Kidney epithelial cell (primary cell): Measurements from ENCODE around the gene WDR90. TPM values are rescaled to one million over a fixed set of nuclear protein-coding genes. Genes with fewer than 3 reads are reported as not detected.

Source experiments
- DNase-seq: peaks from one replicate; pipeline ENCODE4 v3.0.0-alpha.2; 2010; ENCODE audit warnings: low read depth
- H3K27me3 ChIP-seq: 2 replicates; pipeline ENCODE4 v1.6.0; 2011; ENCODE audit warnings: low read length; ENCODE audit not compliant: control insufficient read depth, insufficient read depth
- H3K36me3 ChIP-seq: 2 replicates; pipeline ENCODE4 v1.5.1; 2011; ENCODE audit warnings: low read length; ENCODE audit not compliant: control insufficient read depth, insufficient read depth
- H3K4me3 ChIP-seq: 2 replicates; pipeline ENCODE4 v1.5.1; 2011; ENCODE audit warnings: low read depth, mild to moderate bottlenecking, control low read depth, low read length
- total RNA-seq: library from RNA; depleted of rRNA; stranded (reverse); fragments of >200 nt; gene quantifications from 2 replicates; pipeline ENCODE4 v1.2.3, GENCODE V29; 2015
- TF ChIP-seq, protein P1 (sequence below): IDR thresholded peaks from 2 replicates; pipeline ENCODE4 v1.5.1; 2011; ENCODE audit warnings: mild to moderate bottlenecking, moderate library complexity, low read length, control low read depth, inconsistent platforms; ENCODE audit not compliant: insufficient read depth, poor library complexity, severe bottlenecking

WDR90 gene
- total RNA-seq, 1 donor from 2014 or later = 17.0 TPM

DNA sequence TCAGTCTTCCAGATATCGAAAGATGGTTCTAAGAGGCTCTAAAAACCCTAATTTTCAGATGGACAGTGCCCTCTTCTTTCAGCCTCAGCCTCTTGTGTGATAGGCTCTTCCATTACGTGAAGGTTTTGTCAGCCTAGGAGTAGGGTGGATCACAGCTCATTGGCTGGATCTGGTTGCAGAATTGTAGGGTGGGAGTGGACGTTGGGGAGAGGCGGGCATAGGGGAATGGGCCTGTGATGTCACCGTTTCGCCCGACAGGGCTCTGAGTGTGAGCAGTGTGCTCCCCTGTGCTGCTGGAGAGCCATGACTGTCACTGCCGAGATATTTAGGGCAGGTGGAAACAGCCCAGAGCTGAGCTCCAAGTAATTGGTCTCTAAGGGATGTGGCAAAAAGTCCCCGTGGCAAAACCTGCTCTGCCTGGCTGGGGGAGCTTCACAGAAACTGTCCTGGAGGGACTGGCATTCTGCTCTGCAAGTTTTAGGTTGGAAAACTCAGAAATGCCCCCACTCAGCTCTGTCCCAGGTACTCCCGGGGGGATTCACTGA is 24.6 kb upstream of the WDR90 start:
- TF ChIP-seq, protein P1, sequence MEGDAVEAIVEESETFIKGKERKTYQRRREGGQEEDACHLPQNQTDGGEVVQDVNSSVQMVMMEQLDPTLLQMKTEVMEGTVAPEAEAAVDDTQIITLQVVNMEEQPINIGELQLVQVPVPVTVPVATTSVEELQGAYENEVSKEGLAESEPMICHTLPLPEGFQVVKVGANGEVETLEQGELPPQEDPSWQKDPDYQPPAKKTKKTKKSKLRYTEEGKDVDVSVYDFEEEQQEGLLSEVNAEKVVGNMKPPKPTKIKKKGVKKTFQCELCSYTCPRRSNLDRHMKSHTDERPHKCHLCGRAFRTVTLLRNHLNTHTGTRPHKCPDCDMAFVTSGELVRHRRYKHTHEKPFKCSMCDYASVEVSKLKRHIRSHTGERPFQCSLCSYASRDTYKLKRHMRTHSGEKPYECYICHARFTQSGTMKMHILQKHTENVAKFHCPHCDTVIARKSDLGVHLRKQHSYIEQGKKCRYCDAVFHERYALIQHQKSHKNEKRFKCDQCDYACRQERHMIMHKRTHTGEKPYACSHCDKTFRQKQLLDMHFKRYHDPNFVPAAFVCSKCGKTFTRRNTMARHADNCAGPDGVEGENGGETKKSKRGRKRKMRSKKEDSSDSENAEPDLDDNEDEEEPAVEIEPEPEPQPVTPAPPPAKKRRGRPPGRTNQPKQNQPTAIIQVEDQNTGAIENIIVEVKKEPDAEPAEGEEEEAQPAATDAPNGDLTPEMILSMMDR = no peak
- H3K27me3 ChIP-seq = no peaks in the 10 kb centered on the region
- H3K36me3 ChIP-seq = peaks cover 2% of the 10 kb centered on the region
- no peak overlapping the region for H3K4me3 ChIP-seq
- DNase-seq = no peak

DNA sequence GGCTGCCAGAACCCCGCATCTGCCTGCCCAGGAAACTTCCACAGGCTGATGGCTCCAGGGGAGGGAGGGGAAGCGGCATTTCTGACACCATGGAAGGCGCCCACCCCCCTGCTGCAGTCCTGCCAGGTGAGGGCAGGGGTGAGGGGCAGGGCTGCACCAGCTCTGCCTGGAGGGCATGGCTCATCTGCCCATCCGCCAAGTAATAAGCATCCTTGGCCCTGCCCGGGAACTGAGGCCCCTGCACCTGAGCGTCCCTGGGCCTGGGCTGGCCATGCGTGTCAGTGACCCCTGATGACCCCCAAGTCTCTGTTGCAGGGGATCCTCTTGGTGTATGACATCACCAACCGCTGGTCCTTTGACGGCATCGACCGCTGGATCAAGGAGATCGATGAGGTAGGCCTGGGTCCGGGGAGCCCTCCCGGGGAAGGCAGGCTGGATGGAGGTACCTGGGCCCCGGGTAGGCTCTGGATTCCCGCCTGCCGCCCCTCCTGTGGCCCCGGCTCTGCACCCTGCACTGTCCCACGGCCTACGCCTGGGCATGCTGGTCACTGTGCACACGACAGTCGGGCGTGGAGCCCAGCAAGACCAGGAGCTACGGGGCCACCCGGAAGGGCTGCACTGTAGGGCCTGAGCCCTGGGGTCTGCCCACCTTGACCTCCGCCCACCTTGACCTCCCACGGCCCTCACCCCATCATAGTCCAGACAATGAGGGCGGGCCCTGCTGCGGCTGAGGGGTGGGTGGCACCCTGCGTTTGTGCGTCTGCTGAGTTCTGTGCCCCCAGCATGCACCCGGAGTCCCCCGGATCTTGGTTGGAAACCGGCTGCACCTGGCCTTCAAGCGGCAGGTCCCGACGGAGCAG is 23.8 kb upstream of the WDR90 start:
- no peak for DNase-seq
- Histone ChIP-seq H3K36me3 (peaks cover 2% of the 10 kb centered on the region), H3K4me3 (no peak overlapping the region), H3K27me3 (no peaks in the 10 kb centered on the region)
- TF ChIP-seq, protein P1 = no peak

DNA sequence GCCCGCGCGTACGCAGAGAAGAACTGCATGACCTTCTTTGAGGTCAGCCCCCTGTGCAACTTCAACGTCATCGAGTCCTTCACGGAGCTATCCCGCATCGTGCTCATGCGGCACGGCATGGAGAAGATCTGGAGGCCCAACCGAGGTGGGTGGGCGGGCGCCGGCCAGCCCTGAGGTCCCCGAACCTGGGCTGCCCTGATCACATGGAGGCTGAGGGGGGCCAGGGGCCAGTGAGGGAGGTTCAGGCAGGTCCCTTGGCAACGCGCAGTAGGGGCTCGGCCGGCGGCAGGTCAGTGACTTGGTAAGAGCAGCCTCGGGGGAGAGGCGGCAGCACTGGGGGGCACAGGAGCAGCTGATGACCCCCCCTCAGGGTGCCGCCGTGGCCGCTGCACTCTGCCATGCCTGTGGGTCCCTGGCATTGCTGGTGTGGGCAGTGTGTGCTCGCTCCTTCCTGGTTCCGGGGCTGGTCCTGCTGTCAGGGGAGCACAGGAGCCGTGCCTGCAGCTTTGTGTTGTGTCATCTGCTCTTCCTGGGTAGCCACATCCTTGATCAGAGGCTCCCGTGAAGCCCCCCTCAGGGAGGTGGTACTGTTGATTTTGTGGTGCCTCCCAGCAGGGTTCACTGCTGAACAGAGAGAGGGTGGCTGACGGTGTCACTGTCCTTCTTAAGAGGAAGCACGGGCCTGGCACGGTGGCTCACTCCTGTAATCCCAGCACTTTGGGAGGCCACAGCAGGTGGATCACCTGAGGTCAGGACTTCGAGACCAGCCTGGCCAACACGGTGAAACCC is 23.0 kb upstream of the WDR90 start:
- Histone ChIP-seq H3K27me3 (peaks cover 3% of the 10 kb centered on the region), H3K36me3 (peaks cover 2% of the 10 kb centered on the region), H3K4me3 (no peak overlapping the region)
- DNase-seq = no peak
- TF ChIP-seq, protein P1 = no peak

DNA sequence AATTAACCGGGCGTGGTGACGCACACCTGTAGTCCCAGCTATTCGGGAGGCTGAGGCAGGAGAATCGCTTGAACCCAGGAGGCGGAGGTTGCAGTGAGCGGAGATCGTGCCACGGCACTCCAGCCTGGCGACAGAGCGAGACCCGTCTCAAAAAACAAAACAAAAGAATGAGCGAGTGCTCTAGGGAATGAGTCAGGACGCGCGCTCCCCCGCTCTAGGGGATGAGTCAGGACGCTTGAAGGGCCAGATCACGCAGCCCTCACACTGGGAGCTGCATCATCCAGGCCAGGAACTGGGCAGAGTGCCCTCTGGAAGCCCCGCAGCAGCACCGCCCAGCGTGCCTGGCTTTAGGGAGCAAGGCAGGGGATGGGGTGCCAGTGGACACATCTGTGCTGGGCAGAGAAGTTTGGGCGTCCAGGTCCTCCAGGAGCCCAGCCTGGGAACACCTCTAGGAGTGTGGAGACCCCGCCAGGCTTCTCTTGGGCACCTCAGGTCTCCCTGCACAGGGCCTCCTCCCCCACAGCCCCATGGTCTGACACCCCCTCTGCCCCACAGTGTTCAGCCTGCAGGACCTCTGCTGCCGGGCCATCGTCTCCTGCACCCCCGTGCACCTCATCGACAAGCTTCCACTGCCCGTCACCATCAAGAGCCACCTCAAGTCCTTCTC is 22.2 kb upstream of the WDR90 start:
- TF ChIP-seq, protein P1 = no peak
- peaks cover 2% of the 10 kb centered on the region for H3K36me3 ChIP-seq
- no peak overlapping the region for H3K4me3 ChIP-seq
- peaks cover 4% of the 10 kb centered on the region for H3K27me3 ChIP-seq
- DNase-seq = peak; percentile 85

DNA sequence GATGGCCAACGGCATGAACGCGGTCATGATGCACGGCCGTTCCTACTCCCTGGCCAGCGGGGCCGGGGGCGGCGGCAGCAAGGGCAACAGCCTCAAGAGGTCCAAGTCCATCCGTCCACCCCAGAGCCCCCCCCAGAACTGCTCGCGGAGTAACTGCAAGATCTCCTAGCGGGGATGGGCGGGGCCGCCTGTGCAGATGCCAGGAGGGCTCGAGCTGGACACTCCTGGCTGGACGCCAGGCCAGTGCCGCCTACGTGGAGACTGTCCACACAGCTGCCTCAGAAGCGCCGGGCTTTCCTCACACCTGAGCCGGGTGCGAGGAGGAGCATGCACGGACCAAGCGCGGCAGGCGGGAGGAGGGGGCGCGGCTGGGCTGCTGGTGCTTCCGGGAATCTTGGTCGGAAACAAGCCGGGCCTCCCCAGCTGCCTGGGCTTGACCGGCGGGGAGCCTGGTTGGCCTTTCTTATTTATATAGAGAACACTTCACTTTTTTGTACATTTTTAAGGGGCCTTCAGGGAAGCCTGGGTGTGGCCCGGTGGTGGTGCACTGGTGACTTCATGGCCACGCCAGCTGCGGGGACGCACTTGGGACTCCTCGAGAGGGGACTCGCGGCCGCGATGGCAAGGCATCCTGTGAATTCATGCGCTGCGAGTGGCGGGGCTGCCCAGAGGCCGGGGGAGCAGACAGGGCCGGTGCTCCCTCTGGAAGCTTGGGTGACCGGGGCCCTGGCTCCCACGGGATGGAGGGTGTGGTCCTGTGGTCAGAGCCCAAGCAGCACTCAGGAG is 21.5 kb upstream of the WDR90 start:
- peaks cover 4% of the 10 kb centered on the region for H3K27me3 ChIP-seq
- TF ChIP-seq, protein P1 = no peak
- H3K4me3 ChIP-seq = no peak overlapping the region
- peaks cover 2% of the 10 kb centered on the region for H3K36me3 ChIP-seq
- DNase-seq = no peak
